SK-N-SH (cell line): ENCODE measurements around the gene HPS6. TPM values are rescaled to one million over a fixed set of nuclear protein-coding genes. Genes with fewer than 3 reads are reported as not detected.

Experiments used
- CTCF ChIA-PET: fragments of 300-600, 350-600 bp; formaldehyde crosslinking; extraction: SDS; loops from one replicate; lab custom pipeline; 2021; lab: Yijun Ruan, JAX
- POLR2A ChIA-PET: fragments of 350-600 bp; sonication (Branson Sonifier 250); formaldehyde crosslinking; extraction: SDS; loops from one replicate; lab custom pipeline; 2020; ENCODE audit warnings: antibody characterized with exemption, inconsistent platforms; lab: Yijun Ruan, JAX
- DNase-seq: peaks from one replicate; pipeline ENCODE4 v3.0.0; 2012
- H2AFZ ChIP-seq: fragments of 200-600 bp; sonication (generic); 2 replicates; pipeline ENCODE4 v1.8.1; 2016; ENCODE audit warnings: antibody characterized with exemption, mild to moderate bottlenecking, low read depth
- H3F3A ChIP-seq: fragments of 200-600 bp; sonication (generic); replicated peaks from 2 replicates; pipeline ENCODE3; 2016; ENCODE audit warnings: antibody characterized with exemption, mild to moderate bottlenecking; ENCODE audit not compliant: insufficient read depth
- H3K27ac ChIP-seq, 2 experiments: fragments of 200-500 bp in 1 of 2; fragments of 200-600 bp in 1 of 2; sonication (Bioruptor generic) in 1 of 2; sonication (generic), shearing (Covaris generic) in 1 of 2; 2 replicates each; pipeline versions ENCODE4 v1.5.1 to v1.6.1; 2014 to 2016; ENCODE audit warnings: low read depth in 2 of 2, inconsistent platforms in 1 of 2, low read length in 1 of 2, mild to moderate bottlenecking in 1 of 2, mixed read lengths in 1 of 2
- H3K27me3 ChIP-seq: fragments of 200-600 bp; sonication (generic), shearing (Covaris generic); 2 replicates; pipeline ENCODE4 v1.6.1; 2016; ENCODE audit warnings: mixed run types; ENCODE audit not compliant: insufficient read depth
- H3K36me3 ChIP-seq, 2 experiments: fragments of 200-500 bp in 1 of 2; fragments of 200-600 bp in 1 of 2; sonication (Bioruptor generic) in 1 of 2; sonication (generic) in 1 of 2; replicated peaks in 1 of 2; 2 replicates each; pipeline versions ENCODE3 to v1.5.1; 2014 to 2016; ENCODE audit warnings: low read length in 1 of 2, mild to moderate bottlenecking in 1 of 2; ENCODE audit not compliant: insufficient read depth in 2 of 2, control insufficient read depth in 1 of 2
- H3K4me1 ChIP-seq, 2 experiments: fragments of 200-500 bp in 1 of 2; fragments of 200-600 bp in 1 of 2; sonication (Bioruptor generic) in 1 of 2; sonication (generic), shearing (Covaris generic) in 1 of 2; 2 replicates each; pipeline versions ENCODE4 v1.5.1 to v1.6.1; 2014 to 2016; ENCODE audit warnings: low read depth in 1 of 2, low read length in 1 of 2, mixed run types in 1 of 2; ENCODE audit not compliant: insufficient read depth in 2 of 2, control insufficient read depth in 1 of 2
- H3K4me2 ChIP-seq: fragments of 200-600 bp; sonication (generic), shearing (Covaris generic); 2 replicates; pipeline ENCODE4 v1.6.1; 2017; ENCODE audit warnings: mixed run types
- H3K4me3 ChIP-seq, 2 experiments: fragments of 200-500 bp in 1 of 2; fragments of 200-600 bp in 1 of 2; sonication (Bioruptor generic) in 1 of 2; sonication (generic), shearing (Covaris generic) in 1 of 2; 2 replicates each; pipeline versions ENCODE4 v1.5.1 to v1.8.1; 2014 to 2016; ENCODE audit warnings: low read depth in 2 of 2, inconsistent platforms in 1 of 2, low read length in 1 of 2, mild to moderate bottlenecking in 1 of 2, mixed read lengths in 1 of 2, moderate library complexity in 1 of 2
- H3K79me2 ChIP-seq: fragments of 200-600 bp; sonication (generic); 2 replicates; pipeline ENCODE4 v1.8.1; 2017; ENCODE audit warnings: mild to moderate bottlenecking; ENCODE audit not compliant: insufficient read depth
- H3K9ac ChIP-seq: fragments of 200-600 bp; sonication (generic); 2 replicates; pipeline ENCODE4 v1.6.1; 2017; ENCODE audit warnings: mixed run types
- H3K9me2 ChIP-seq: fragments of 200-600 bp; sonication (generic); 2 replicates; pipeline ENCODE4 v1.6.1; 2017; ENCODE audit warnings: mixed run types
- H3K9me3 ChIP-seq: fragments of 200-600 bp; sonication (generic); 2 replicates; pipeline ENCODE4 v1.6.1; 2017; ENCODE audit warnings: mixed run types, mild to moderate bottlenecking, moderate library complexity
- H4K20me1 ChIP-seq: fragments of 200-600 bp; sonication (generic); 2 replicates; pipeline ENCODE4 v1.6.1; 2017; ENCODE audit warnings: mild to moderate bottlenecking, mixed run types; ENCODE audit not compliant: insufficient read depth
- CTCF ChIP-seq: fragments of 200-600 bp; sonication (generic); IDR thresholded peaks from 2 replicates; pipeline ENCODE4 v1.6.1; 2017; ENCODE audit warnings: antibody characterized with exemption, mild to moderate bottlenecking, moderate library complexity
- ELF1 ChIP-seq: IDR thresholded peaks from 2 replicates; pipeline ENCODE4 v1.4.0; 2012
- FOSL2 ChIP-seq: IDR thresholded peaks from 2 replicates; pipeline ENCODE4 v1.4.0; 2012; ENCODE audit warnings: low read depth, mild to moderate bottlenecking, moderate library complexity, borderline replicate concordance
- FOXM1 ChIP-seq: IDR thresholded peaks from 2 replicates; pipeline ENCODE4 v1.4.0; 2012; ENCODE audit warnings: low read depth, mild to moderate bottlenecking
- GABPA ChIP-seq: IDR thresholded peaks from 2 replicates; pipeline ENCODE4 v1.4.0; 2012; ENCODE audit warnings: low read depth, mild to moderate bottlenecking
- GATA2 ChIP-seq: sonication (generic); formaldehyde crosslinking; IDR thresholded peaks from 2 replicates; pipeline ENCODE4 v1.5.0; 2020; ENCODE audit warnings: mild to moderate bottlenecking, missing genetic modification reagents
- IRF3 ChIP-seq: fragments of 150-350 bp; IDR thresholded peaks from 2 replicates; pipeline ENCODE4 v1.6.1; 2016; ENCODE audit warnings: mild to moderate bottlenecking, low read depth, low read length
- JUND ChIP-seq: IDR thresholded peaks from 2 replicates; pipeline ENCODE4 v1.4.0; 2012
- MXI1 ChIP-seq: IDR thresholded peaks from 2 replicates; pipeline ENCODE4 v1.6.1; 2012; ENCODE audit warnings: mild to moderate bottlenecking, low read depth, low read length, improper control_type of control experiment
- REST ChIP-seq: IDR thresholded peaks from 2 replicates; pipeline ENCODE4 v1.6.1; 2012; ENCODE audit warnings: mild to moderate bottlenecking, low read depth, low read length, moderate library complexity
- RXRA ChIP-seq: IDR thresholded peaks from 2 replicates; pipeline ENCODE4 v1.4.0; 2012; ENCODE audit warnings: low read depth, mild to moderate bottlenecking, borderline replicate concordance
- SIN3A ChIP-seq: IDR thresholded peaks from 2 replicates; pipeline ENCODE4 v1.6.1; 2012; ENCODE audit warnings: low read depth, mild to moderate bottlenecking, low read length, moderate library complexity, borderline replicate concordance
- TCF12 ChIP-seq: IDR thresholded peaks from 2 replicates; pipeline ENCODE4 v1.4.0; 2012
- USF1 ChIP-seq: IDR thresholded peaks from 2 replicates; pipeline ENCODE4 v1.4.0; 2012; ENCODE audit warnings: low read depth, borderline replicate concordance
- USF2 ChIP-seq: fragments of 150-350 bp; IDR thresholded peaks from 2 replicates; pipeline ENCODE4 v1.6.1; 2017; ENCODE audit warnings: antibody characterized with exemption, low read length, low read depth, borderline replicate concordance
- WGBS: methylation state at CpG from one replicate; pipeline ENCODE4 v1.1.6; 2017; ENCODE audit warnings: low lambda C conversion rate; 5-methylcytosine and 5-hydroxymethylcytosine counted together
- polyA plus RNA-seq, 3 experiments: library from polyadenylated mRNA; depleted of rRNA; stranded (reverse); fragments of >200 nt; gene quantifications; 2 replicates each; pipeline ENCODE4 v1.2.3, GENCODE V29; 2012

The HPS6 gene
- polyA plus RNA-seq, 1 of the 3 experiments (the other 2 are of a cell fraction), result 7.8 TPM

- TF ChIP-seq REST (no peak), USF1 (no peak)
These were observed 25.6 kb downstream of the HPS6 start (continued) for GRCh38 chr10:102090772-102091171.

GRCh38 chr10:102096449-102096848 lies 31.3 kb downstream of the HPS6 start:
- DNase-seq, result no peak
- POLR2A ChIA-PET, result no interaction called here
- Histone ChIP-seq H3K9me2 (no peaks in the 10 kb centered on the region), H3K27ac (no peak overlapping the region), H3K9me3 (no peaks in the 10 kb centered on the region), H3F3A (peaks cover 5% of the 10 kb centered on the region), H3K79me2 (no peaks in the 10 kb centered on the region), H3K4me1 (no peaks in the 10 kb centered on the region), H3K27me3 (no peaks in the 10 kb centered on the region), H3K36me3 (peaks cover 0 to 8% of the 10 kb centered on the region in 2 experiments), H2AFZ (no peak overlapping the region), H3K4me3 (no peak overlapping the region), H3K4me2 (no peak overlapping the region), H4K20me1 (no peaks in the 10 kb centered on the region), H3K9ac (no peak overlapping the region)
- TF ChIP-seq FOSL2, result no peak
- no peak for TF ChIP-seq MXI1
- no peak for TF ChIP-seq USF2
- TF ChIP-seq GATA2 (CRISPR knock-in tag), result no peak
- no peak for TF ChIP-seq CTCF
- no peak for TF ChIP-seq RXRA
- TF ChIP-seq JUND, result no peak
- no peak for TF ChIP-seq FOXM1
- no peak for TF ChIP-seq SIN3A
- TF ChIP-seq TCF12, result no peak
- no peak for TF ChIP-seq ELF1
- TF ChIP-seq IRF3, result no peak
- TF ChIP-seq GABPA, result no peak
- 94% methylated on average over 7 of the region's 7 CpGs for WGBS
- CTCF ChIA-PET, result interaction anchor here (2.1 kb wide), 1 partner anchor 24 kb away, joined by 12 read pairs; no protein-coding TSS in a partner anchor
